SK-N-SH treated with all-trans-retinoic acid at 6 μM for 48 hours (cell line): ENCODE results near the gene TRIM50.

ENCODE experiments used
- ATAC-seq: fragments of 200-7000 bp; cut with Tn5 transposase; 3 replicates; pipeline ENCODE4 v1.9.1; 2020; ENCODE audit warnings: mild to moderate bottlenecking, moderate library complexity
- ARNTL ChIP-seq: fragments of 450-650 bp; formaldehyde crosslinking; IDR thresholded peaks from 2 replicates; pipeline ENCODE4 v1.5.0; 2020; ENCODE audit warnings: low read depth, mild to moderate bottlenecking, moderate library complexity, borderline replicate concordance
- BACH2 ChIP-seq: fragments of 250-450 bp; sonication (Bioruptor Pico); IDR thresholded peaks from 2 replicates; pipeline ENCODE4 v1.9.0; 2021; ENCODE audit warnings: mild to moderate bottlenecking, borderline replicate concordance
- CSDC2 ChIP-seq: fragments of 250-450 bp; sonication (Bioruptor Pico); IDR thresholded peaks from 2 replicates; pipeline ENCODE4 v1.5.0; 2020; ENCODE audit warnings: mild to moderate bottlenecking, moderate library complexity
- ESRRG ChIP-seq: fragments of 250-450 bp; sonication (Bioruptor Pico); IDR thresholded peaks from 2 replicates; pipeline ENCODE4 v1.6.1; 2021; ENCODE audit warnings: mild to moderate bottlenecking
- GLIS3 ChIP-seq: fragments of 250-450 bp; sonication (Bioruptor Pico); IDR thresholded peaks from 2 replicates; pipeline ENCODE4 v1.5.0; 2020; ENCODE audit warnings: mild to moderate bottlenecking, moderate library complexity
- ISL1 ChIP-seq: fragments of 250-450 bp; sonication (Bioruptor Pico); IDR thresholded peaks from 2 replicates; pipeline ENCODE4 v2.1.2; 2022; ENCODE audit warnings: mild to moderate bottlenecking, moderate library complexity
- OSR1 ChIP-seq: fragments of 250-450 bp; sonication (Bioruptor Pico); IDR thresholded peaks from 2 replicates; pipeline ENCODE4 v1.8.0; 2022; ENCODE audit warnings: moderate library complexity, mild to moderate bottlenecking, inconsistent platforms
- PPARA ChIP-seq: fragments of 250-450 bp; sonication (Bioruptor Pico); IDR thresholded peaks from 2 replicates; pipeline ENCODE4 v1.5.0; 2020; ENCODE audit warnings: mild to moderate bottlenecking, borderline replicate concordance
- RARB ChIP-seq: fragments of 250-450 bp; sonication (Bioruptor Pico); IDR thresholded peaks from 2 replicates; pipeline ENCODE4 v1.8.0; 2021; ENCODE audit warnings: mild to moderate bottlenecking, moderate library complexity
- SNAI2 ChIP-seq: fragments of 250-450 bp; sonication (Bioruptor Pico); IDR thresholded peaks from 2 replicates; pipeline ENCODE4 v1.5.0; 2020; ENCODE audit warnings: mild to moderate bottlenecking, moderate library complexity
- TCF4 ChIP-seq: fragments of 250-450 bp; sonication (Bioruptor Pico); IDR thresholded peaks from 2 replicates; pipeline ENCODE4 v1.8.0; 2021; ENCODE audit warnings: mild to moderate bottlenecking, moderate library complexity, borderline replicate concordance
- TOX ChIP-seq: fragments of 250-450 bp; sonication (Bioruptor Pico); IDR thresholded peaks from 2 replicates; pipeline ENCODE4 v1.8.0; 2021; ENCODE audit warnings: mild to moderate bottlenecking, moderate library complexity, borderline replicate concordance
- ZC3H10 ChIP-seq: fragments of 250-450 bp; sonication (Bioruptor Pico); IDR thresholded peaks from 2 replicates; pipeline ENCODE4 v1.5.1; 2021; ENCODE audit warnings: mild to moderate bottlenecking, moderate library complexity
- ZFP3 ChIP-seq: fragments of 250-450 bp; sonication (Bioruptor Pico); IDR thresholded peaks from 2 replicates; pipeline ENCODE4 v1.5.0; 2020; ENCODE audit warnings: mild to moderate bottlenecking, moderate library complexity
- ZFP30 ChIP-seq: fragments of 450-650 bp; formaldehyde crosslinking; IDR thresholded peaks from 2 replicates; pipeline ENCODE4 v1.5.0; 2022; ENCODE audit warnings: mild to moderate bottlenecking, moderate library complexity
- ZNF565 ChIP-seq: fragments of 450-650 bp; formaldehyde crosslinking; conservative IDR thresholded peaks from 2 replicates; pipeline ENCODE4 v1.5.0; 2020; ENCODE audit warnings: low read depth, mild to moderate bottlenecking, moderate library complexity
- ZNF70 ChIP-seq: fragments of 450-650 bp; formaldehyde crosslinking; IDR thresholded peaks from 2 replicates; pipeline ENCODE4 v1.5.0; 2020; ENCODE audit warnings: mild to moderate bottlenecking, moderate library complexity
- ZNF8 ChIP-seq: fragments of 450-650 bp; formaldehyde crosslinking; IDR thresholded peaks from 2 replicates; pipeline ENCODE4 v1.5.0; 2020; ENCODE audit warnings: mild to moderate bottlenecking, moderate library complexity
- TF ChIP-seq, protein P1 (sequence below): fragments of 250-450 bp; sonication (Bioruptor Pico); IDR thresholded peaks from 2 replicates; pipeline ENCODE4 v1.5.0; 2020; ENCODE audit warnings: mild to moderate bottlenecking, moderate library complexity
- TF ChIP-seq, protein P2 (sequence below): fragments of 250-450 bp; sonication (Bioruptor Pico); IDR thresholded peaks from 2 replicates; pipeline ENCODE4 v1.5.1; 2021; ENCODE audit warnings: mild to moderate bottlenecking, moderate library complexity
- TF ChIP-seq, protein P3 (sequence below): fragments of 250-450 bp; sonication (Bioruptor Pico); IDR thresholded peaks from 2 replicates; pipeline ENCODE4 v1.8.0; 2021; ENCODE audit warnings: low read depth, mild to moderate bottlenecking, moderate library complexity, borderline replicate concordance
- TF ChIP-seq, protein P4 (sequence below): fragments of 250-450 bp; sonication (Bioruptor Pico); IDR thresholded peaks from 2 replicates; pipeline ENCODE4 v1.8.0; 2020; ENCODE audit warnings: mild to moderate bottlenecking, moderate library complexity, borderline replicate concordance

TRIM50 gene

DNA sequence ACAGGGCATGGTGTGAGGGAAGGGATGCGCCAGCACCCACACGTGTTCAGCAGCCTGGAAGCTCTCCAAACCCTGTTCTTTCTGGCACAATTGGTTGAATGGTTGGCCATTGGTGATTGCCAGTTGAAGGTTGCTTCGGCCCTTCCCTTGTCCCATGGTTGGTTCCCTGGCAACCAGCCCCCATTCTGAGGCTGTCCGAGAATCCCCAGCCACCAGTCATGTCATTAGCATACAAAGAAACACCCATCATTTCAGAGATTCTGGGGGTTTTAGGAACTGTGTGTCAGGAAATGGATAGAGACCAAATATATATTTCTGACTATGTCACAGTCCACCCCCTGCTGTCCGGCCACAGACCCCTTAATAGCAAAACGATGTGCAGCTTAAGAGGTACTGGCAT lies 21.9 kb upstream of the TRIM50 start:
- ATAC-seq: no peak
- no peak for TF ChIP-seq ARNTL (CRISPR knock-in tag)
- TF ChIP-seq BACH2: no peak
- no peak for TF ChIP-seq CSDC2 (CRISPR knock-in tag)
- no peak for TF ChIP-seq RARB (CRISPR knock-in tag)
- no peak for TF ChIP-seq SNAI2
- TF ChIP-seq GLIS3 (CRISPR knock-in tag): no peak
- TF ChIP-seq PPARA (CRISPR knock-in tag): no peak
- TF ChIP-seq ZNF8: no peak
- TF ChIP-seq TOX (CRISPR knock-in tag): no peak
- TF ChIP-seq, protein P1, sequence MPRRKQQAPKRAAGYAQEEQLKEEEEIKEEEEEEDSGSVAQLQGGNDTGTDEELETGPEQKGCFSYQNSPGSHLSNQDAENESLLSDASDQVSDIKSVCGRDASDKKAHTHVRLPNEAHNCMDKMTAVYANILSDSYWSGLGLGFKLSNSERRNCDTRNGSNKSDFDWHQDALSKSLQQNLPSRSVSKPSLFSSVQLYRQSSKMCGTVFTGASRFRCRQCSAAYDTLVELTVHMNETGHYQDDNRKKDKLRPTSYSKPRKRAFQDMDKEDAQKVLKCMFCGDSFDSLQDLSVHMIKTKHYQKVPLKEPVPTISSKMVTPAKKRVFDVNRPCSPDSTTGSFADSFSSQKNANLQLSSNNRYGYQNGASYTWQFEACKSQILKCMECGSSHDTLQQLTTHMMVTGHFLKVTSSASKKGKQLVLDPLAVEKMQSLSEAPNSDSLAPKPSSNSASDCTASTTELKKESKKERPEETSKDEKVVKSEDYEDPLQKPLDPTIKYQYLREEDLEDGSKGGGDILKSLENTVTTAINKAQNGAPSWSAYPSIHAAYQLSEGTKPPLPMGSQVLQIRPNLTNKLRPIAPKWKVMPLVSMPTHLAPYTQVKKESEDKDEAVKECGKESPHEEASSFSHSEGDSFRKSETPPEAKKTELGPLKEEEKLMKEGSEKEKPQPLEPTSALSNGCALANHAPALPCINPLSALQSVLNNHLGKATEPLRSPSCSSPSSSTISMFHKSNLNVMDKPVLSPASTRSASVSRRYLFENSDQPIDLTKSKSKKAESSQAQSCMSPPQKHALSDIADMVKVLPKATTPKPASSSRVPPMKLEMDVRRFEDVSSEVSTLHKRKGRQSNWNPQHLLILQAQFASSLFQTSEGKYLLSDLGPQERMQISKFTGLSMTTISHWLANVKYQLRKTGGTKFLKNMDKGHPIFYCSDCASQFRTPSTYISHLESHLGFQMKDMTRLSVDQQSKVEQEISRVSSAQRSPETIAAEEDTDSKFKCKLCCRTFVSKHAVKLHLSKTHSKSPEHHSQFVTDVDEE (CRISPR knock-in tag): no peak
- TF ChIP-seq, protein P2, sequence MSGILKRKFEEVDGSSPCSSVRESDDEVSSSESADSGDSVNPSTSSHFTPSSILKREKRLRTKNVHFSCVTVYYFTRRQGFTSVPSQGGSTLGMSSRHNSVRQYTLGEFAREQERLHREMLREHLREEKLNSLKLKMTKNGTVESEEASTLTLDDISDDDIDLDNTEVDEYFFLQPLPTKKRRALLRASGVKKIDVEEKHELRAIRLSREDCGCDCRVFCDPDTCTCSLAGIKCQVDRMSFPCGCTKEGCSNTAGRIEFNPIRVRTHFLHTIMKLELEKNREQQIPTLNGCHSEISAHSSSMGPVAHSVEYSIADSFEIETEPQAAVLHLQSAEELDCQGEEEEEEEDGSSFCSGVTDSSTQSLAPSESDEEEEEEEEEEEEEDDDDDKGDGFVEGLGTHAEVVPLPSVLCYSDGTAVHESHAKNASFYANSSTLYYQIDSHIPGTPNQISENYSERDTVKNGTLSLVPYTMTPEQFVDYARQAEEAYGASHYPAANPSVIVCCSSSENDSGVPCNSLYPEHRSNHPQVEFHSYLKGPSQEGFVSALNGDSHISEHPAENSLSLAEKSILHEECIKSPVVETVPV: no peak
- TF ChIP-seq, protein P3, sequence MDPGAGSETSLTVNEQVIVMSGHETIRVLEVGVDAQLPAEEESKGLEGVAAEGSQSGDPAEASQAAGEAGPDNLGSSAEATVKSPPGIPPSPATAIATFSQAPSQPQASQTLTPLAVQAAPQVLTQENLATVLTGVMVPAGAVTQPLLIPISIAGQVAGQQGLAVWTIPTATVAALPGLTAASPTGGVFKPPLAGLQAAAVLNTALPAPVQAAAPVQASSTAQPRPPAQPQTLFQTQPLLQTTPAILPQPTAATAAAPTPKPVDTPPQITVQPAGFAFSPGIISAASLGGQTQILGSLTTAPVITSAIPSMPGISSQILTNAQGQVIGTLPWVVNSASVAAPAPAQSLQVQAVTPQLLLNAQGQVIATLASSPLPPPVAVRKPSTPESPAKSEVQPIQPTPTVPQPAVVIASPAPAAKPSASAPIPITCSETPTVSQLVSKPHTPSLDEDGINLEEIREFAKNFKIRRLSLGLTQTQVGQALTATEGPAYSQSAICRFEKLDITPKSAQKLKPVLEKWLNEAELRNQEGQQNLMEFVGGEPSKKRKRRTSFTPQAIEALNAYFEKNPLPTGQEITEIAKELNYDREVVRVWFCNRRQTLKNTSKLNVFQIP (CRISPR knock-in tag): no peak
- TF ChIP-seq OSR1 (CRISPR knock-in tag): no peak
- TF ChIP-seq ISL1 (CRISPR knock-in tag): no peak
- no peak for TF ChIP-seq ZFP3 (CRISPR knock-in tag)
- no peak for TF ChIP-seq ESRRG (CRISPR knock-in tag)
- TF ChIP-seq, protein P4, sequence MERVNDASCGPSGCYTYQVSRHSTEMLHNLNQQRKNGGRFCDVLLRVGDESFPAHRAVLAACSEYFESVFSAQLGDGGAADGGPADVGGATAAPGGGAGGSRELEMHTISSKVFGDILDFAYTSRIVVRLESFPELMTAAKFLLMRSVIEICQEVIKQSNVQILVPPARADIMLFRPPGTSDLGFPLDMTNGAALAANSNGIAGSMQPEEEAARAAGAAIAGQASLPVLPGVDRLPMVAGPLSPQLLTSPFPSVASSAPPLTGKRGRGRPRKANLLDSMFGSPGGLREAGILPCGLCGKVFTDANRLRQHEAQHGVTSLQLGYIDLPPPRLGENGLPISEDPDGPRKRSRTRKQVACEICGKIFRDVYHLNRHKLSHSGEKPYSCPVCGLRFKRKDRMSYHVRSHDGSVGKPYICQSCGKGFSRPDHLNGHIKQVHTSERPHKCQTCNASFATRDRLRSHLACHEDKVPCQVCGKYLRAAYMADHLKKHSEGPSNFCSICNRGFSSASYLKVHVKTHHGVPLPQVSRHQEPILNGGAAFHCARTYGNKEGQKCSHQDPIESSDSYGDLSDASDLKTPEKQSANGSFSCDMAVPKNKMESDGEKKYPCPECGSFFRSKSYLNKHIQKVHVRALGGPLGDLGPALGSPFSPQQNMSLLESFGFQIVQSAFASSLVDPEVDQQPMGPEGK (CRISPR knock-in tag): no peak
- no peak for TF ChIP-seq ZC3H10 (CRISPR knock-in tag)
- no peak for TF ChIP-seq ZNF70 (CRISPR knock-in tag)
- TF ChIP-seq TCF4 (CRISPR knock-in tag): no peak

DNA sequence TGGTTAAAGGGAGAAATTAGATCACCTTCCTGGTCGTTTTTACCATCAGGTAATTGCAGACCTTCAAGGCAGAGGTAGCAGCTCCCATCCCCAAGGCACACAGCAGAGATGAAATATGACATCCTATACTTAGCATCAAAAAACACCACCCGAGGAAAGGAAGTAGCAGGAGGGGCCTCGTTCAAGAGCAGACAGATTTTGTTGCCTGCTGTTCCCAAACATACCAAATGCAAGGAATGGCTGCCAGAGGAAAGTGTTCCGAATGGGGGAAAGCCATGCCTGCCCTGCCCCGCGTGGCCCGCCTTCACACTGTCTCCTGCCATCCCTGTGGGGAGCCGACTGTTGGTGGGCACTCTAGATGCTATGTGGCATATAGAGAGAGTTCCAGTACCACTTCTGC lies 18.1 kb upstream of the TRIM50 start:
- ATAC-seq: no peak
- TF ChIP-seq, protein P4 (CRISPR knock-in tag): no peak
- TF ChIP-seq GLIS3 (CRISPR knock-in tag): no peak
- no peak for TF ChIP-seq RARB (CRISPR knock-in tag)
- TF ChIP-seq TCF4 (CRISPR knock-in tag): no peak
- TF ChIP-seq, protein P3 (CRISPR knock-in tag): no peak
- no peak for TF ChIP-seq CSDC2 (CRISPR knock-in tag)
- no peak for TF ChIP-seq ISL1 (CRISPR knock-in tag)
- TF ChIP-seq ZNF8: no peak
- no peak for TF ChIP-seq PPARA (CRISPR knock-in tag)
- no peak for TF ChIP-seq ZC3H10 (CRISPR knock-in tag)
- no peak for TF ChIP-seq ZFP3 (CRISPR knock-in tag)
- TF ChIP-seq, protein P1 (CRISPR knock-in tag): no peak
- no peak for TF ChIP-seq ESRRG (CRISPR knock-in tag)
- TF ChIP-seq ZNF565 (CRISPR knock-in tag): no peak
- no peak for TF ChIP-seq TOX (CRISPR knock-in tag)
- no peak for TF ChIP-seq ZFP30 (CRISPR knock-in tag)
